ENCODE data around the gene SPARC.

GRCh38 chr5:151632524-151632923 is 54.2 kb downstream of the SPARC start:
- TF ChIP-seq CTCF (IDR thresholded peaks at IDR 0.05) (no peak), POLR2A (IDR thresholded peaks at IDR 0.05) (no peak), POLR2AphosphoS5 (IDR thresholded peaks at IDR 0.05; ENCODE audit: insufficient read depth in 1 of 2, low read depth in 1 of 2) (no peak)
